ENCODE measurements around the gene CCR1. TPM values are rescaled to one million over a fixed set of nuclear protein-coding genes. Genes with fewer than 3 reads are reported as not detected.
A peak's percentile ranks its signal among the peaks of the same experiment; 100 is the strongest.

Gene CCR1
- not detected in 2 replicates for total RNA-seq

GRCh38 chr3:46208167-46208704 is at the start of gene CCR1:
TSS of gene CCR1 (minus strand) at chr3:46208313. CDS start at chr3:46204313, 4,000 bp downstream.
- TF ChIP-seq, protein P1, sequence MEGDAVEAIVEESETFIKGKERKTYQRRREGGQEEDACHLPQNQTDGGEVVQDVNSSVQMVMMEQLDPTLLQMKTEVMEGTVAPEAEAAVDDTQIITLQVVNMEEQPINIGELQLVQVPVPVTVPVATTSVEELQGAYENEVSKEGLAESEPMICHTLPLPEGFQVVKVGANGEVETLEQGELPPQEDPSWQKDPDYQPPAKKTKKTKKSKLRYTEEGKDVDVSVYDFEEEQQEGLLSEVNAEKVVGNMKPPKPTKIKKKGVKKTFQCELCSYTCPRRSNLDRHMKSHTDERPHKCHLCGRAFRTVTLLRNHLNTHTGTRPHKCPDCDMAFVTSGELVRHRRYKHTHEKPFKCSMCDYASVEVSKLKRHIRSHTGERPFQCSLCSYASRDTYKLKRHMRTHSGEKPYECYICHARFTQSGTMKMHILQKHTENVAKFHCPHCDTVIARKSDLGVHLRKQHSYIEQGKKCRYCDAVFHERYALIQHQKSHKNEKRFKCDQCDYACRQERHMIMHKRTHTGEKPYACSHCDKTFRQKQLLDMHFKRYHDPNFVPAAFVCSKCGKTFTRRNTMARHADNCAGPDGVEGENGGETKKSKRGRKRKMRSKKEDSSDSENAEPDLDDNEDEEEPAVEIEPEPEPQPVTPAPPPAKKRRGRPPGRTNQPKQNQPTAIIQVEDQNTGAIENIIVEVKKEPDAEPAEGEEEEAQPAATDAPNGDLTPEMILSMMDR (IDR thresholded peaks at IDR 0.05; ENCODE audit: insufficient read depth, low read length, severe bottlenecking), result peak; percentile 74
- no peaks in the 10 kb centered on the region for H3K36me3 ChIP-seq (ENCODE audit: control insufficient read depth, insufficient read depth, low read length)
- FAIRE-seq (no peak), DNase-seq (ENCODE audit: low read depth) (peak; percentile 25)
- peaks cover 3% of the 10 kb centered on the region for H3K27me3 ChIP-seq (ENCODE audit: control insufficient read depth, insufficient read depth, low read length)
- no peak within 1 kb of the TSS for H3K4me3 ChIP-seq (ENCODE audit: low read depth, low read length)

DNA sequence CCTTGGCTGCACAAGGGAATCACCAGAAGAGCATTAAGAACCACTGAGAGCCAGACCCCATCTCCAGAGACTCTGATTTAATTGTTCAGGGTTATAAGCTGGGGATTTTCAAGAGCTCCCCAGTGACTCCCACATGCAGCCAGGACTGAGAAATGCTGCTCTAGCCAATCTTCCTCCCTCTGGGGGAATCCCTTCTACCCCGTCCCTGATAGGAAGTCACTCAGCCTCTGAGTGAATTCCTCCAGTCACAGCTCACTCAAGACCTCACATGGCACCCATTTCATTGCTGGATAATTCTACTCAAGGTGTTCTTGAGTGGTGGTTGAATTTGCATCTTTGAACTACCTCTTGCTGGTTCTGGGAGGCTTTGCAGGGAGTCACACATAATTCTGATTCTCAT is 44.9 kb upstream of the CCR1 start:
- TF ChIP-seq, protein P1 (IDR thresholded peaks at IDR 0.05; ENCODE audit: insufficient read depth, low read length, severe bottlenecking), result no peak
- Histone ChIP-seq H3K4me3 (ENCODE audit: low read depth, low read length) (no peak overlapping the region), H3K27me3 (ENCODE audit: control insufficient read depth, insufficient read depth, low read length) (no peaks in the 10 kb centered on the region), H3K36me3 (ENCODE audit: control insufficient read depth, insufficient read depth, low read length) (no peaks in the 10 kb centered on the region)
- FAIRE-seq (no peak), DNase-seq (ENCODE audit: low read depth) (no peak)

DNA sequence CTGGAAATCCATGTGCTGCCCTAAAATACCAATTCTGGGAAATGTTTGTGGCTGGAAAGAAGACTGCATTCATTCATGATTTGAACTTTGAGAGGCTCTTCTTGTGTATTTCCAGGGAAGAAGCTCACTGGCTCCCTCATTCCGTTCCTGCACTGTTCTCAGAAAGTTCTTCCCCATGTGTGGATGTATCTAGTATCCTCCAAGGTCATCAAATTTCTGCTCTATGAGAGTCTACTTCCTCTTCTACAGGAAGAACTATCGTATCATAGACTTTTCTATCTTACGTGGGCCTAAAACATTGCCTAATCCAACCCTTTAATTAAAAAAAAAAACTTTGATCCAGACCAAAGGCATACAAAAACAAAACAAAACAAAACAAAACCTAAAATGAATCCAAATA is 37.0 kb upstream of the CCR1 start:
- no peak for FAIRE-seq
- DNase-seq (ENCODE audit: low read depth), result no peak
- H3K4me3 ChIP-seq (ENCODE audit: low read depth, low read length), result no peak overlapping the region
- TF ChIP-seq, protein P1 (IDR thresholded peaks at IDR 0.05; ENCODE audit: insufficient read depth, low read length, severe bottlenecking), result no peak
- H3K27me3 ChIP-seq (ENCODE audit: control insufficient read depth, insufficient read depth, low read length), result peaks cover 2% of the 10 kb centered on the region
- H3K36me3 ChIP-seq (ENCODE audit: control insufficient read depth, insufficient read depth, low read length), result no peaks in the 10 kb centered on the region

DNA sequence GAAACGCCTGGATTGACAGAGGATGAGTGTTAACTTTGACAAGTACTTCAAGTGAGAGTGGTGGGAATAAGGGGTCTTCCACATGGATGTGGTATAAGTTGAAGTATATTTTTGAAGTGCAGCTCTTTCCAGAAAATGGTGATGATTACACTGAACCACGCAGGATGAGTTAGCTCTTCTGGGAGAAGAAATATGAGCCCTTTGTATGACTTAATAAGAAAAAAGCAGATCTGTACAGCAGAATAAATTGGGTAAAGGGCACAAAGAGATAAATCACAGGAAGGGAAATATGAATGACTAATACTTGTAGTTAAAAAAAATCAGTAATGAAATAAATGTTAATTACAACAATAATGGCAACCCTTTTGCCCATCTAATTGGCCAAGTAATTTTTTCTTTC is 35.4 kb upstream of the CCR1 start:
- Histone ChIP-seq H3K27me3 (ENCODE audit: control insufficient read depth, insufficient read depth, low read length) (peaks cover 2% of the 10 kb centered on the region), H3K36me3 (ENCODE audit: control insufficient read depth, insufficient read depth, low read length) (no peaks in the 10 kb centered on the region), H3K4me3 (ENCODE audit: low read depth, low read length) (no peak overlapping the region)
- FAIRE-seq, result no peak
- DNase-seq (ENCODE audit: low read depth), result no peak
- TF ChIP-seq, protein P1 (IDR thresholded peaks at IDR 0.05; ENCODE audit: insufficient read depth, low read length, severe bottlenecking), result no peak

- DNase-seq (ENCODE audit: low read depth) (no peak), FAIRE-seq (no peak)
- TF ChIP-seq, protein P1 (IDR thresholded peaks at IDR 0.05; ENCODE audit: insufficient read depth, low read length, severe bottlenecking), result no peak
- H3K4me3 ChIP-seq (ENCODE audit: low read depth, low read length), result no peak within 1 kb of the TSS
- no peaks in the 10 kb centered on the region for H3K36me3 ChIP-seq (ENCODE audit: control insufficient read depth, insufficient read depth, low read length)
- H3K27me3 ChIP-seq (ENCODE audit: control insufficient read depth, insufficient read depth, low read length), result peaks cover 2% of the 10 kb centered on the region
These were observed 34.0 kb upstream of the CCR1 start, which contains the start of gene CCR3 for GRCh38 chr3:46242120-46242519. TSS of gene CCR3 (plus strand) at chr3:46242460. CDS start at chr3:46265159, 22,699 bp downstream.

GRCh38 chr3:46239952-46240351 is 31.8 kb upstream of the CCR1 start:
- peaks cover 3% of the 10 kb centered on the region for H3K27me3 ChIP-seq (ENCODE audit: control insufficient read depth, insufficient read depth, low read length)
- H3K36me3 ChIP-seq (ENCODE audit: control insufficient read depth, insufficient read depth, low read length), result no peaks in the 10 kb centered on the region
- FAIRE-seq, result no peak
- no peak for DNase-seq (ENCODE audit: low read depth)
- no peak overlapping the region for H3K4me3 ChIP-seq (ENCODE audit: low read depth, low read length)
- TF ChIP-seq, protein P1 (IDR thresholded peaks at IDR 0.05; ENCODE audit: insufficient read depth, low read length, severe bottlenecking), result no peak

Measured in bronchial epithelial cell (primary cell).